ENCODE data around the gene MAS1L.

MAS1L gene

DNA sequence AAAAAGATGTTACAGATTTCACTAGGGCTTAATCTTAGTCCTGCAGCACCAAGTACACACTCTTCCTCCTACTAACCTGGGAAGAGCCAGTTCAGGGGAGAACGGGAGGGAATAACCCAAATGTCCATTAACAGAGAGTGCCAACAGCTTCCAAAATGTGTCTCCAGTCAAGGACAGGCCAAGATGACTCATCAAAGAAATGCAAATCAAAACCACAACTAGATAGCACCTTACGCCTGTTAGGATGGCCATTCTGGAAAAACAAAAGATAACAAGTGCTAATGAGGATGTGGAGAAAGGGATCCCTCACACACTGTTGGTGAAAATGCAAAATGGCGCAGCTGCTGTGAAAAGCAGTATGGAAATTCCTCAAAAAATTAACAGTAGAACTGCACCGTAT, 3.8 kb upstream of the MAS1L start:
- no peaks in the 10 kb centered on the region for H3K36me3 ChIP-seq (ENCODE audit: control insufficient read depth in 2 of 2, insufficient read depth in 1 of 2, low read length in 2 of 2)
- TF ChIP-seq ZNF239 (tag by site-specific recombination; IDR thresholded peaks at IDR 0.05) = no peak
- no peak for TF ChIP-seq ZSCAN23 (tag by site-specific recombination; IDR thresholded peaks at IDR 0.05)
- ChIA-PET CTCF (no interaction called here), POLR2A (no interaction called here)
- H3K27ac ChIP-seq (ENCODE audit: extremely low read depth, low read depth, low read length) = no peak overlapping the region
- H3K4me3 ChIP-seq (ENCODE audit: low read depth, low read length) = no peak overlapping the region
- no peaks in the 10 kb centered on the region for H3K9me3 ChIP-seq (ENCODE audit: control insufficient read depth, insufficient read depth, low read depth, low read length)
- H3K4me1 ChIP-seq (ENCODE audit: control insufficient read depth, insufficient read depth, low read length) = no peaks in the 10 kb centered on the region

DNA sequence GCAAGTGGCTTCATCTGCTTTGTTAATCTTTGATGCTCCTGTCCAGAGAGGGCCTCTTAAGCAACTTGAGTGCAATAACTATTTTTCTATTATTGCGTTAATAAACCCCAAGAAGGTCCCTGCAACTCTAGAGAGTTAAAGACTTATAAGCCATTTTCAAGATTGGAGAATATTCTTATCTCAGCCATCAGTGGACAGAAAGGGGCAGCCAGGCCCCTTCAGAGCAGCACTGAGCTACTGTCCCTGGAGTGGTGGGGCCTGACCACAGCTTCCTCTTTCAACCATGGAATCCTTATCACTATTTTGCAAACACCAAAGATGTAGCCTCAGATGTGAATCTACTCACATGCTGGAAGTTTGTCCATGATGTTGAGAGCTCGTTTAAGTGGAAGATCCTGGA, 2.8 kb upstream of the MAS1L start:
- Histone ChIP-seq H3K4me3 (ENCODE audit: low read depth, low read length) (no peak overlapping the region), H3K36me3 (ENCODE audit: control insufficient read depth in 2 of 2, insufficient read depth in 1 of 2, low read length in 2 of 2) (no peaks in the 10 kb centered on the region), H3K9me3 (ENCODE audit: control insufficient read depth, insufficient read depth, low read depth, low read length) (no peaks in the 10 kb centered on the region), H3K4me1 (ENCODE audit: control insufficient read depth, insufficient read depth, low read length) (no peaks in the 10 kb centered on the region), H3K27ac (ENCODE audit: extremely low read depth, low read depth, low read length) (no peak overlapping the region)
- TF ChIP-seq ZNF623 (tag by site-specific recombination; IDR thresholded peaks at IDR 0.05) = no peak
- TF ChIP-seq ZNF335 (tag by site-specific recombination; conservative IDR thresholded peaks at IDR 0.05) = no peak
- no peak for TF ChIP-seq ZNF341 (tag by site-specific recombination; IDR thresholded peaks at IDR 0.05; ENCODE audit: low read depth)
- no peak for TF ChIP-seq ZNF670 (tag by site-specific recombination; IDR thresholded peaks at IDR 0.05; ENCODE audit: low read depth)
- no peak for TF ChIP-seq FEZF1 (tag by site-specific recombination; IDR thresholded peaks at IDR 0.05)
- TF ChIP-seq ZFP41 (tag by site-specific recombination; IDR thresholded peaks at IDR 0.05; ENCODE audit: borderline replicate concordance) = no peak
- TF ChIP-seq, protein P1, sequence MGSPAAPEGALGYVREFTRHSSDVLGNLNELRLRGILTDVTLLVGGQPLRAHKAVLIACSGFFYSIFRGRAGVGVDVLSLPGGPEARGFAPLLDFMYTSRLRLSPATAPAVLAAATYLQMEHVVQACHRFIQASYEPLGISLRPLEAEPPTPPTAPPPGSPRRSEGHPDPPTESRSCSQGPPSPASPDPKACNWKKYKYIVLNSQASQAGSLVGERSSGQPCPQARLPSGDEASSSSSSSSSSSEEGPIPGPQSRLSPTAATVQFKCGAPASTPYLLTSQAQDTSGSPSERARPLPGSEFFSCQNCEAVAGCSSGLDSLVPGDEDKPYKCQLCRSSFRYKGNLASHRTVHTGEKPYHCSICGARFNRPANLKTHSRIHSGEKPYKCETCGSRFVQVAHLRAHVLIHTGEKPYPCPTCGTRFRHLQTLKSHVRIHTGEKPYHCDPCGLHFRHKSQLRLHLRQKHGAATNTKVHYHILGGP (tag by site-specific recombination; IDR thresholded peaks at IDR 0.05) = no peak
- TF ChIP-seq ZNF621 (tag by site-specific recombination; IDR thresholded peaks at IDR 0.05) = no peak
- ChIA-PET POLR2A (no interaction called here), CTCF (interaction anchor here (0.7 kb wide), 1 partner anchor 75 kb away, joined by 3 read pairs; no protein-coding TSS in a partner anchor)

DNA sequence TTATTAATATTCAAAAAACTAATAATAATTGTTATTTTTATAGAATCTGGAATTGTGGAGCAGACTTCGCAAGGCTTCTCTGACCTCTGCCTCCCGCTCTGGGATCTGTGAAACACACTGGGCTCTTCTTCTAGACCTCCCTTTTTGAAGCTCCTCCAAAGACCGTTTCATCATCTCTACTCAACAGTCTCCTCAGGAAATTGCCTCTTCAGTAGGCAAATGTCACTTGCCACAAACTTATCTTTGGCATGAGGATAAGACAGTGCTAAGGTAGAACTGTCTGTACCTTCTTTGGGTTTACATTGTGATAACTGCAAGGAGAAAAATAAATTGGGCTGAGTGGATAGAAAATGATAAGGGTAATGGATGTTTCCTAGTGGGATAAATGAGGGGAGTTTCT, 2.3 kb upstream of the MAS1L start:
- ChIA-PET POLR2A (no interaction called here), CTCF (interaction anchor here (0.7 kb wide), 1 partner anchor 75 kb away, joined by 3 read pairs; no protein-coding TSS in a partner anchor)

DNA sequence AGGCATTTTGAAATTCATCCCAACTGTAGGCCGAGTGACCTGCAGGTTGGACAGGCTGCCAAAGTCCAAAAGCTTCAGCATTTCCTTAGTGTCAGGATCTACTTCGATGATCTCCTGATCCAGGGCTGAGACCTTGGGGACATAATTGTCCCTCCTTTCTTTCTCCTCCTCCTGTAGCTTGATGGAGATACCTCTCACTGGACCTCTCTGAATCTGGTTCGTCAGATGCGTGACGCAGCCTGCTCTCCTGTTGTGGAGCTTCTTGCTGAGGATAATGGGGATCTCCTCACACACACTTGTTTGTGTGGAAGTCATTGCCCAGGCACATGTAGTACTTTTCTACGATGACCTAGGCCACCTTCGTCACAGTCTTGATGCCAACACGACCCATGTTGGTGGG, 1.5 kb upstream of the MAS1L start:
- Histone ChIP-seq H3K4me3 (ENCODE audit: low read depth, low read length) (no peak overlapping the region), H3K4me1 (ENCODE audit: control insufficient read depth, insufficient read depth, low read length) (no peaks in the 10 kb centered on the region), H3K9me3 (ENCODE audit: control insufficient read depth, insufficient read depth, low read depth, low read length) (no peaks in the 10 kb centered on the region), H3K27ac (ENCODE audit: extremely low read depth, low read depth, low read length) (no peak overlapping the region), H3K36me3 (ENCODE audit: control insufficient read depth in 2 of 2, insufficient read depth in 1 of 2, low read length in 2 of 2) (no peaks in the 10 kb centered on the region)
- ChIA-PET POLR2A (no interaction called here), CTCF (interaction anchor here (0.6 kb wide), 1 partner anchor 222 kb away, joined by 4 read pairs; no protein-coding TSS in a partner anchor)
- TF ChIP-seq SETDB1 (IDR thresholded peaks at IDR 0.05; ENCODE audit: insufficient read length, low read length) = no peak
- TF ChIP-seq, protein P2, sequence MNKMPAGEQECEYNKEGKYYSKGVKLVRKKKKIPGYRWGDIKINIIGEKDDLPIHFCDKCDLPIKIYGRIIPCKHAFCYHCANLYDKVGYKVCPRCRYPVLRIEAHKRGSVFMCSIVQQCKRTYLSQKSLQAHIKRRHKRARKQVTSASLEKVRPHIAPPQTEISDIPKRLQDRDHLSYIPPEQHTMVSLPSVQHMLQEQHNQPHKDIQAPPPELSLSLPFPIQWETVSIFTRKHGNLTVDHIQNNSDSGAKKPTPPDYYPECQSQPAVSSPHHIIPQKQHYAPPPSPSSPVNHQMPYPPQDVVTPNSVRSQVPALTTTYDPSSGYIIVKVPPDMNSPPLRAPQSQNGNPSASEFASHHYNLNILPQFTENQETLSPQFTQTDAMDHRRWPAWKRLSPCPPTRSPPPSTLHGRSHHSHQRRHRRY (tag by site-specific recombination; IDR thresholded peaks at IDR 0.05) = no peak
- no peak for TF ChIP-seq ZNF133 (tag by site-specific recombination; IDR thresholded peaks at IDR 0.05)
- no peak for TF ChIP-seq OVOL3 (tag by site-specific recombination; IDR thresholded peaks at IDR 0.05)
- TF ChIP-seq, protein P3, sequence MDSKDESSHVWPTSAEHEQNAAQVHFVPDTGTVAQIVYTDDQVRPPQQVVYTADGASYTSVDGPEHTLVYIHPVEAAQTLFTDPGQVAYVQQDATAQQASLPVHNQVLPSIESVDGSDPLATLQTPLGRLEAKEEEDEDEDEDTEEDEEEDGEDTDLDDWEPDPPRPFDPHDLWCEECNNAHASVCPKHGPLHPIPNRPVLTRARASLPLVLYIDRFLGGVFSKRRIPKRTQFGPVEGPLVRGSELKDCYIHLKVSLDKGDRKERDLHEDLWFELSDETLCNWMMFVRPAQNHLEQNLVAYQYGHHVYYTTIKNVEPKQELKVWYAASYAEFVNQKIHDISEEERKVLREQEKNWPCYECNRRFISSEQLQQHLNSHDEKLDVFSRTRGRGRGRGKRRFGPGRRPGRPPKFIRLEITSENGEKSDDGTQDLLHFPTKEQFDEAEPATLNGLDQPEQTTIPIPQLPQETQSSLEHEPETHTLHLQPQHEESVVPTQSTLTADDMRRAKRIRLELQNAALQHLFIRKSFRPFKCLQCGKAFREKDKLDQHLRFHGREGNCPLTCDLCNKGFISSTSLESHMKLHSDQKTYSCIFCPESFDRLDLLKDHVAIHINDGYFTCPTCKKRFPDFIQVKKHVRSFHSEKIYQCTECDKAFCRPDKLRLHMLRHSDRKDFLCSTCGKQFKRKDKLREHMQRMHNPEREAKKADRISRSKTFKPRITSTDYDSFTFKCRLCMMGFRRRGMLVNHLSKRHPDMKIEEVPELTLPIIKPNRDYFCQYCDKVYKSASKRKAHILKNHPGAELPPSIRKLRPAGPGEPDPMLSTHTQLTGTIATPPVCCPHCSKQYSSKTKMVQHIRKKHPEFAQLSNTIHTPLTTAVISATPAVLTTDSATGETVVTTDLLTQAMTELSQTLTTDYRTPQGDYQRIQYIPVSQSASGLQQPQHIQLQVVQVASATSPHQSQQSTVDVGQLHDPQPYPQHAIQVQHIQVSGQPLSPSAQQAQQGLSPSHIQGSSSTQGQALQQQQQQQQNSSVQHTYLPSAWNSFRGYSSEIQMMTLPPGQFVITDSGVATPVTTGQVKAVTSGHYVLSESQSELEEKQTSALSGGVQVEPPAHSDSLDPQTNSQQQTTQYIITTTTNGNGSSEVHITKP (tag by site-specific recombination; IDR thresholded peaks at IDR 0.05) = no peak
- TF ChIP-seq ZNF426 (tag by site-specific recombination; IDR thresholded peaks at IDR 0.05) = no peak
- no peak for TF ChIP-seq ZNF391 (tag by site-specific recombination; IDR thresholded peaks at IDR 0.05; ENCODE audit: borderline replicate concordance, low read depth)
- TF ChIP-seq ZNF48 (tag by site-specific recombination; IDR thresholded peaks at IDR 0.05) = no peak
- no peak for TF ChIP-seq ZNF677 (tag by site-specific recombination; IDR thresholded peaks at IDR 0.05)
- no peak for TF ChIP-seq FEZF1 (tag by site-specific recombination; IDR thresholded peaks at IDR 0.05)
- no peak for TF ChIP-seq ZNF239 (tag by site-specific recombination; IDR thresholded peaks at IDR 0.05)

More for the DNA sequence above, 2.3 kb upstream of the MAS1L start:
- no peak for TF ChIP-seq ZNF433 (tag by site-specific recombination; IDR thresholded peaks at IDR 0.05; ENCODE audit: low read depth)
- no peak for TF ChIP-seq ZNF521 (tag by site-specific recombination; IDR thresholded peaks at IDR 0.05)
- TF ChIP-seq, protein P4, sequence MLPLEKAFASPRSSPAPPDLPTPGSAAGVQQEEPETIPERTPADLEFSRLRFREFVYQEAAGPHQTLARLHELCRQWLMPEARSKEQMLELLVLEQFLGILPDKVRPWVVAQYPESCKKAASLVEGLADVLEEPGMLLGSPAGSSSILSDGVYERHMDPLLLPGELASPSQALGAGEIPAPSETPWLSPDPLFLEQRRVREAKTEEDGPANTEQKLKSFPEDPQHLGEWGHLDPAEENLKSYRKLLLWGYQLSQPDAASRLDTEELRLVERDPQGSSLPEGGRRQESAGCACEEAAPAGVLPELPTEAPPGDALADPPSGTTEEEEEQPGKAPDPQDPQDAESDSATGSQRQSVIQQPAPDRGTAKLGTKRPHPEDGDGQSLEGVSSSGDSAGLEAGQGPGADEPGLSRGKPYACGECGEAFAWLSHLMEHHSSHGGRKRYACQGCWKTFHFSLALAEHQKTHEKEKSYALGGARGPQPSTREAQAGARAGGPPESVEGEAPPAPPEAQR (tag by site-specific recombination; IDR thresholded peaks at IDR 0.05) = no peak
- TF ChIP-seq ZNF76 (tag by site-specific recombination; IDR thresholded peaks at IDR 0.05; ENCODE audit: borderline replicate concordance, low read depth) = no peak
- Histone ChIP-seq H3K36me3 (ENCODE audit: control insufficient read depth in 2 of 2, insufficient read depth in 1 of 2, low read length in 2 of 2) (no peaks in the 10 kb centered on the region), H3K4me1 (ENCODE audit: control insufficient read depth, insufficient read depth, low read length) (no peaks in the 10 kb centered on the region), H3K27ac (ENCODE audit: extremely low read depth, low read depth, low read length) (no peak overlapping the region), H3K9me3 (ENCODE audit: control insufficient read depth, insufficient read depth, low read depth, low read length) (no peaks in the 10 kb centered on the region), H3K4me3 (ENCODE audit: low read depth, low read length) (no peak overlapping the region)
